Fibroblast of villous mesenchyme (primary cell): ENCODE data around the gene TROAP. TPM values are rescaled to one million over a fixed set of nuclear protein-coding genes. Genes with fewer than 3 reads are reported as not detected.
A peak's percentile ranks its signal among the peaks of the same experiment; 100 is the strongest.

ENCODE experiments used
- DNase-seq: peaks from one replicate; pipeline ENCODE4 v3.0.0-alpha.2; 2010; ENCODE audit warnings: low read depth
- H3K4me3 ChIP-seq: 2 replicates; pipeline ENCODE4 v1.5.1; 2011; ENCODE audit warnings: low read depth, mild to moderate bottlenecking, low read length
- CTCF ChIP-seq: IDR thresholded peaks from 2 replicates; pipeline ENCODE4 v1.5.1; 2012; ENCODE audit warnings: low read depth, mild to moderate bottlenecking, low read length; ENCODE audit not compliant: insufficient read depth
- total RNA-seq: library from RNA; depleted of rRNA; stranded (reverse); fragments of >200 nt; gene quantifications from 2 replicates; pipeline ENCODE4 v1.2.3, GENCODE V29; 2012

The TROAP gene
- total RNA-seq, 1 donor: 14.7 TPM

- H3K4me3 ChIP-seq: peak within 1 kb of the TSS; percentile 51
- DNase-seq: no peak
- TF ChIP-seq CTCF: no peak
These were observed 23.7 kb downstream of the TROAP start, which contains the start of gene DNAJC22 for GRCh38 chr12:49346659-49347310. Gene DNAJC22 (plus strand): TSS chr12:49346888. CDS start chr12:49348873, 1,985 bp downstream.

GRCh38 chr12:49347311-49348193 is 24.5 kb downstream of the TROAP start:
- peak; percentile 84 for DNase-seq
- TF ChIP-seq CTCF: peak; percentile 91
- H3K4me3 ChIP-seq: peak overlapping the region; percentile 51

GRCh38 chr12:49348781-49349180 is 25.7 kb downstream of the TROAP start:
- no peak for DNase-seq
- TF ChIP-seq CTCF: no peak
- no peak overlapping the region for H3K4me3 ChIP-seq

- DNase-seq: no peak
- no peak for TF ChIP-seq CTCF
These were observed 26.2 kb downstream of the TROAP start for GRCh38 chr12:49349266-49349665.

GRCh38 chr12:49352351-49352750 is 29.3 kb downstream of the TROAP start:
- no peak for DNase-seq
- no peak for TF ChIP-seq CTCF
- no peak overlapping the region for H3K4me3 ChIP-seq

More at GRCh38 chr12:49349266-49349665, 26.2 kb downstream of the TROAP start:
- no peak overlapping the region for H3K4me3 ChIP-seq

- H3K4me3 ChIP-seq: no peak overlapping the region
- TF ChIP-seq CTCF: no peak
- no peak for DNase-seq
These were observed 32.9 kb downstream of the TROAP start for GRCh38 chr12:49355913-49356312.
